Testis (tissue), 2 donors: ENCODE results near the gene LIPG.

Experiments
- POLR2A ChIP-seq: fragments of 450-650 bp; IDR thresholded peaks from one replicate; pipeline ENCODE4 v1.6.1; 2017; ENCODE audit warnings: antibody characterized with exemption, mild to moderate bottlenecking, moderate library complexity
- TF ChIP-seq, protein P1 (sequence below), 3 experiments: fragments of 450-650 bp in 2 of 3; fragments of 200-600 bp in 1 of 3; sonication (generic) in 1 of 3; IDR thresholded peaks; one replicate each; pipeline ENCODE4 v1.5.1; 2016 to 2019; ENCODE audit warnings: antibody characterized with exemption in 3 of 3, mild to moderate bottlenecking in 2 of 3, moderate library complexity in 1 of 3

DNA sequence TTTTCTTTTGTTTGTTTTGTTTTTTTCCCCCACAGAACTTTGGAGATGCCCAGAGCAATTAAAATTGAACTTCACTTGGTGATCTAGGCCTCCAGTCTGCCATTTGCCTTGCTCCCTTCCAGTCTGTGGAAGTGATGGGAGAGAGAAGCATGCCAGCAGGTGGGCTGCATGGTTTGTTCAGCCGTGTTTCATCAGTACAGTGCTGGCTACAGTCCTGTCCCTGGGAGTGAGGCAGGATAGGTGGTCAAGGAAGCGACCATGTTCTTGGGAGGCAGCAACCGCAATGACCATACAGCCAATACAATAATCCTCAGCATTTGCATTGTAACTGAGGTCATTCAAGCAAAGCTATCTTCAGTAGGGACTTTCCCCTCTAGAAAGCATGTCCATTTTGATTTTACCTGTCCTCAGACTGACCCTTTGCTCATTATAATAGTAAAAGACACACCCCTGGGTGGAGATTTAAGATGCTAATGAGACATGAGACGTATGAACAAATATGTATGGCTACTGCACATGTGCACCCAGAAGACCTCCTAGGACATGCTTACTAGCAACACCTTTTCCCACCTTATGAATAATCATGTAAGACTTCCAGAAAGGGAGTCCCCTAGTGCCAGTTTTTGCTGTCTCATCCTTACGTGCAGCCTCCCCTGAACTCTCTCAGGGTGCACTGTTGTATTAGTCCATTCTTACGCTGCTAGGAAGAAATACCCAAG, 11.1 kb upstream of the LIPG start:
- TF ChIP-seq POLR2A = no peak
- TF ChIP-seq, protein P1, sequence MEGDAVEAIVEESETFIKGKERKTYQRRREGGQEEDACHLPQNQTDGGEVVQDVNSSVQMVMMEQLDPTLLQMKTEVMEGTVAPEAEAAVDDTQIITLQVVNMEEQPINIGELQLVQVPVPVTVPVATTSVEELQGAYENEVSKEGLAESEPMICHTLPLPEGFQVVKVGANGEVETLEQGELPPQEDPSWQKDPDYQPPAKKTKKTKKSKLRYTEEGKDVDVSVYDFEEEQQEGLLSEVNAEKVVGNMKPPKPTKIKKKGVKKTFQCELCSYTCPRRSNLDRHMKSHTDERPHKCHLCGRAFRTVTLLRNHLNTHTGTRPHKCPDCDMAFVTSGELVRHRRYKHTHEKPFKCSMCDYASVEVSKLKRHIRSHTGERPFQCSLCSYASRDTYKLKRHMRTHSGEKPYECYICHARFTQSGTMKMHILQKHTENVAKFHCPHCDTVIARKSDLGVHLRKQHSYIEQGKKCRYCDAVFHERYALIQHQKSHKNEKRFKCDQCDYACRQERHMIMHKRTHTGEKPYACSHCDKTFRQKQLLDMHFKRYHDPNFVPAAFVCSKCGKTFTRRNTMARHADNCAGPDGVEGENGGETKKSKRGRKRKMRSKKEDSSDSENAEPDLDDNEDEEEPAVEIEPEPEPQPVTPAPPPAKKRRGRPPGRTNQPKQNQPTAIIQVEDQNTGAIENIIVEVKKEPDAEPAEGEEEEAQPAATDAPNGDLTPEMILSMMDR (IDR thresholded peaks at IDR 0.05) = no peak
